ENCODE results near the gene OR1Q1.
"Not testable (repeated sequence)": the region's sequence is repeated elsewhere in the genome, so short reads cannot be mapped to it uniquely, and the experiment has no call there.

OR1Q1 gene

GRCh38 chr9:122614362-122614761 is at the start of gene OR1Q1:
TSS of gene OR1Q1 (plus strand) at chr9:122614738. CDS start at chr9:122614738, 0 bp downstream.
- Histone ChIP-seq H3K36me3 (replicated peaks) (no peaks in the 10 kb centered on the region), H3K4me3 (ENCODE audit: low read depth, low read length) (no peak within 1 kb of the TSS), H3K27me3 (replicated peaks) (no peaks in the 10 kb centered on the region), H3K27ac (no peak within 1 kb of the TSS)
- no peak for TF ChIP-seq CTCF (IDR thresholded peaks at IDR 0.05; ENCODE audit: low read depth, low read length, missing control alignments)
- DNase-seq = no peak
- in situ Hi-C loops (cut with HindIII; ENCODE audit: low pct_ligation_motif_present, low sequenced_read_pairs) = no loop called here

- TF ChIP-seq CTCF (IDR thresholded peaks at IDR 0.05; ENCODE audit: low read depth, low read length, missing control alignments) = no peak
- Histone ChIP-seq H3K36me3 (replicated peaks) (no peaks in the 10 kb centered on the region), H3K27ac (no peak overlapping the region), H3K27me3 (replicated peaks) (no peaks in the 10 kb centered on the region), H3K4me3 (ENCODE audit: low read depth, low read length) (no peak overlapping the region)
- DNase-seq = no peak
- in situ Hi-C loops (cut with HindIII; ENCODE audit: low pct_ligation_motif_present, low sequenced_read_pairs) = no loop called here
These were observed 46.6 kb upstream of the OR1Q1 start for GRCh38 chr9:122567901-122568300.

- H3K27ac ChIP-seq = no peak overlapping the region
- no peaks in the 10 kb centered on the region for H3K27me3 ChIP-seq (replicated peaks)
- no peak for TF ChIP-seq CTCF (IDR thresholded peaks at IDR 0.05; ENCODE audit: low read depth, low read length, missing control alignments)
- in situ Hi-C loops (cut with HindIII; ENCODE audit: low pct_ligation_motif_present, low sequenced_read_pairs) = no loop called here
- no peak overlapping the region for H3K4me3 ChIP-seq (ENCODE audit: low read depth, low read length)
- DNase-seq = no peak
- no peaks in the 10 kb centered on the region for H3K36me3 ChIP-seq (replicated peaks)
These were observed 42.1 kb upstream of the OR1Q1 start for GRCh38 chr9:122572456-122572855.

GRCh38 chr9:122579874-122580273 is 34.7 kb upstream of the OR1Q1 start:
- Histone ChIP-seq H3K27me3 (replicated peaks) (no peaks in the 10 kb centered on the region), H3K4me3 (ENCODE audit: low read depth, low read length) (no peak overlapping the region), H3K27ac (no peak overlapping the region), H3K36me3 (replicated peaks) (no peaks in the 10 kb centered on the region)
- in situ Hi-C loops (cut with HindIII; ENCODE audit: low pct_ligation_motif_present, low sequenced_read_pairs) = no loop called here
- DNase-seq = no peak
- no peak for TF ChIP-seq CTCF (IDR thresholded peaks at IDR 0.05; ENCODE audit: low read depth, low read length, missing control alignments)

- TF ChIP-seq CTCF (IDR thresholded peaks at IDR 0.05; ENCODE audit: low read depth, low read length, missing control alignments) = no peak
- no peak overlapping the region for H3K4me3 ChIP-seq (ENCODE audit: low read depth, low read length)
- DNase-seq = peak; percentile 53
- no peaks in the 10 kb centered on the region for H3K27me3 ChIP-seq (replicated peaks)
- H3K36me3 ChIP-seq (replicated peaks) = no peaks in the 10 kb centered on the region
- no peak overlapping the region for H3K27ac ChIP-seq
- in situ Hi-C loops (cut with HindIII; ENCODE audit: low pct_ligation_motif_present, low sequenced_read_pairs) = no loop called here
These were observed 34.2 kb upstream of the OR1Q1 start for GRCh38 chr9:122580360-122580759.

- in situ Hi-C loops (cut with HindIII; ENCODE audit: low pct_ligation_motif_present, low sequenced_read_pairs); H3K36me3 ChIP-seq (replicated peaks); H3K27ac ChIP-seq; H3K4me3 ChIP-seq (ENCODE audit: low read depth, low read length); DNase-seq; H3K27me3 ChIP-seq (replicated peaks): not testable (repeated sequence)
These were observed 31.3 kb upstream of the OR1Q1 start, which contains the start of gene OR1L8 for GRCh38 chr9:122583284-122583683. TSS of gene OR1L8 (minus strand) at chr9:122583384. CDS start at chr9:122568477, 14,907 bp downstream.
